Left lung (tissue), 10 donors: ENCODE results near the gene SWI5. TPM values are rescaled to one million over a fixed set of nuclear protein-coding genes. Genes with fewer than 3 reads are reported as not detected.

Experiments used
- ATAC-seq: fragments of 200-7000 bp; cut with Tn5 transposase; one replicate; pipeline ENCODE4 v1.9.1; 2020; ENCODE audit warnings: moderate library complexity
- DNase-seq, 4 donors: peaks; one replicate each; pipeline ENCODE4 v3.0.0-alpha.2; 2013 to 2020
- H3K27ac ChIP-seq, 2 donors: fragments of 200-600 bp; sonication (generic) in 1 of 2; one replicate each; pipeline versions ENCODE4 v1.5.0 to v1.8.0; 2020 to 2021
- H3K27me3 ChIP-seq, 2 donors: fragments of 200-600 bp; sonication (generic) in 1 of 2; one replicate each; pipeline versions ENCODE4 v1.5.0 to v1.8.0; 2020 to 2021
- H3K36me3 ChIP-seq, 2 donors: fragments of 200-600 bp; sonication (generic) in 1 of 2; one replicate each; pipeline versions ENCODE4 v1.5.0 to v1.8.0; 2020 to 2021
- H3K4me1 ChIP-seq, 2 donors: fragments of 200-600 bp; one replicate each; pipeline ENCODE4 v1.8.0; 2021
- H3K4me3 ChIP-seq, 2 donors: fragments of 200-600 bp; sonication (generic) in 1 of 2; one replicate each; pipeline versions ENCODE4 v1.5.0 to v1.8.0; 2020 to 2021; ENCODE audit warnings: mild to moderate bottlenecking in 1 of 2
- H3K9me3 ChIP-seq, 2 donors: fragments of 200-600 bp; sonication (generic) in 1 of 2; one replicate each; pipeline versions ENCODE4 v1.5.0 to v1.8.0; 2020 to 2021
- CTCF ChIP-seq, 2 donors: fragments of 200-600 bp; sonication (generic) in 1 of 2; IDR thresholded peaks; one replicate each; pipeline versions ENCODE4 v1.5.0 to v1.8.0; 2021; ENCODE audit warnings: antibody characterized with exemption in 2 of 2
- intact Hi-C, 2 donors: fragments of 100-400 bp; cut with DNase I; formaldehyde crosslinking; loops; one replicate each; pipeline versions ENCODE4 v1.11.2 to v1.14.2; 2022
- polyA plus RNA-seq, 6 donors: library from polyadenylated mRNA; unstranded; fragments of 120-200 nt; gene quantifications; one replicate each; pipeline ENCODE4 v1.2.1, GENCODE V29; 2013; ENCODE audit not compliant: insufficient read length in 6 of 6
- total RNA-seq, 2 donors: library from RNA; stranded (reverse); fragmentation: NEBNext Ultra II Directional; extraction: Animal tissue kit (Norgen Biotek cat#: 25700); gene quantifications; one replicate each; pipeline ENCODE4 v1.2.1, GENCODE V29; 2021
- donor health status: DM: no; HTN: yes; CAD: no.
- donor health status: DM: no; HTN: no; CAD: no.

The SWI5 gene
- total and polyA plus RNA-seq, 8 donors, result 16.2 to 36.9 (median 31.7) TPM

DNA sequence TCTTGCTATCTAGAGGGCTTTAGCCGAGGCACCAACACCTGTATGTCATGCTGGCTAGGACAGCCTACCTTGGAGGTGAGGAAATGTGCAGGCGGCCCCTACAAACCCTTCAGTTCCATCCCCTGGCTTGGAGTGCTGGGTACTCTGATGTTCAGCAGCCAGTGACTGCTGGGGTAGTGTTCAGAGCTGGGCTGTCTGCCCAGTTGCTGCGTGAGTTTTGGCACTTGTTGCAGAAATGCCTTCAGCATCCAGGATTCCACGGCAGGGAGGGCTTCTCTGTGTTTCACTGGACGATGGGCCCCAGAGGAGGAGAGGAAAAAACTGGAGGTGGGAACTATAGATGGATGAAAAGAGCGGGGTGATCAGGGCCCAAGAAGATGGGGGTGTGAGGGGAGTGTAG is 10.4 kb downstream of the SWI5 start:
- TF ChIP-seq CTCF (IDR thresholded peaks at IDR 0.05), result no peak
- H3K27me3 ChIP-seq, result no peaks in the 10 kb centered on the region
- H3K4me3 ChIP-seq, result no peak overlapping the region
- DNase-seq (peak in 2 of 4 donors; percentile 54 to 83), ATAC-seq (no peak)
- H3K27ac ChIP-seq, result no peak overlapping the region
- intact Hi-C loops, result no loop called here
- H3K4me1 ChIP-seq, result no peaks in the 10 kb centered on the region
- peaks cover 0 to 28% of the 10 kb centered on the region in 2 donors for H3K36me3 ChIP-seq
- H3K9me3 ChIP-seq, result no peaks in the 10 kb centered on the region

- Histone ChIP-seq H3K27me3 (no peaks in the 10 kb centered on the region), H3K27ac (no peak overlapping the region), H3K4me3 (no peak overlapping the region), H3K9me3 (no peaks in the 10 kb centered on the region), H3K36me3 (peaks cover 0 to 28% of the 10 kb centered on the region in 2 donors), H3K4me1 (no peaks in the 10 kb centered on the region)
- no peak for DNase-seq
- no peak for ATAC-seq
- TF ChIP-seq CTCF (IDR thresholded peaks at IDR 0.05), result no peak
- intact Hi-C loops, result no loop called here
Measured at GRCh38 chr9:128288273-128289004, 12.4 kb downstream of the SWI5 start.

GRCh38 chr9:128292009-128292408 is 15.9 kb downstream of the SWI5 start:
- Histone ChIP-seq H3K9me3 (no peaks in the 10 kb centered on the region), H3K4me3 (no peak overlapping the region), H3K36me3 (peaks cover 0 to 12% of the 10 kb centered on the region in 2 donors), H3K4me1 (peaks cover 0 to 6% of the 10 kb centered on the region in 2 donors), H3K27me3 (no peaks in the 10 kb centered on the region), H3K27ac (no peak overlapping the region)
- intact Hi-C loops, result no loop called here
- no peak for ATAC-seq
- no peak for DNase-seq
- TF ChIP-seq CTCF (IDR thresholded peaks at IDR 0.05), result no peak

GRCh38 chr9:128293091-128293490 is 17.0 kb downstream of the SWI5 start:
- no peak overlapping the region for H3K27ac ChIP-seq
- H3K4me3 ChIP-seq, result no peak overlapping the region
- ATAC-seq (no peak), DNase-seq (no peak)
- H3K9me3 ChIP-seq, result no peaks in the 10 kb centered on the region
- peaks cover 0 to 6% of the 10 kb centered on the region in 2 donors for H3K4me1 ChIP-seq
- intact Hi-C loops, result no loop called here
- TF ChIP-seq CTCF (IDR thresholded peaks at IDR 0.05), result no peak
- no peaks in the 10 kb centered on the region for H3K27me3 ChIP-seq
- peaks cover 0 to 10% of the 10 kb centered on the region in 2 donors for H3K36me3 ChIP-seq

- H3K4me3 ChIP-seq, result no peak overlapping the region
- no peaks in the 10 kb centered on the region for H3K9me3 ChIP-seq
- ATAC-seq (no peak), DNase-seq (no peak)
- H3K36me3 ChIP-seq, result no peaks in the 10 kb centered on the region
- H3K4me1 ChIP-seq, result peaks cover 0 to 6% of the 10 kb centered on the region in 2 donors
- intact Hi-C loops, result no loop called here
- H3K27ac ChIP-seq, result no peak overlapping the region
- no peaks in the 10 kb centered on the region for H3K27me3 ChIP-seq
- no peak for TF ChIP-seq CTCF (IDR thresholded peaks at IDR 0.05)
Measured at GRCh38 chr9:128294142-128294541, 18.1 kb downstream of the SWI5 start.
